Fibroblast of the aortic adventitia (primary cell): Measurements from ENCODE around the gene KCNIP2. TPM values are rescaled to one million over a fixed set of nuclear protein-coding genes. Genes with fewer than 3 reads are reported as not detected.
A peak's percentile ranks its signal among the peaks of the same experiment; 100 is the strongest.

ENCODE experiments used
- DNase-seq: peaks from one replicate; pipeline ENCODE4 v3.0.0-alpha.2; 2010; ENCODE audit warnings: low read depth
- H3K4me3 ChIP-seq: 2 replicates; pipeline ENCODE4 v1.5.1; 2011; ENCODE audit warnings: low read depth, mild to moderate bottlenecking, control low read depth, low read length, moderate library complexity
- total RNA-seq: library from RNA; depleted of rRNA; stranded (reverse); fragments of >200 nt; gene quantifications from 2 replicates; pipeline ENCODE4 v1.2.3, GENCODE V29; 2012; ENCODE audit warnings: low replicate concordance
- TF ChIP-seq, protein P1 (sequence below): IDR thresholded peaks from 2 replicates; pipeline ENCODE4 v1.5.1; 2011; ENCODE audit warnings: mild to moderate bottlenecking, low read length, control low read depth, inconsistent platforms; ENCODE audit not compliant: insufficient read depth

The KCNIP2 gene
- total RNA-seq, 1 donor: 1.2 TPM

DNA sequence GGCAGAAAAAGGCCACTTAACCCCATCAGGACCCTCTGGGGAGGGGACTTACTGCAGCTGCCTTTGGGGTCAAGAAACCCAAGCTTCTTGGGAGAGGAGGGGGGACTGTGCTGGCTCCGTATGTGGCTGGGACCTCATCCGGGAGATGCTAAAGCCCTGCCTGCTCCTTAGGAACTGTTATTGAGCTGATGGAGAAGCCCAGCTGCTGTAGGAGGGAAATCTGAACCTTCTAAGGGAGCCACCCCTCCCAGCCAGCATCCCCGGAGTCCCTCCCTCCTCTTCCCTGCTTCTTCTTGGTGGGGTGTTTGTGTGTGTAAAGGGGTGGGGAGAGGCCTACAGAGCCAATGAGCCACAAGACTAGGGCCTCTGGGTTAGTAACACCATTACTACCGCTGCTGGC lies 8.2 kb downstream of the KCNIP2 start:
- TF ChIP-seq, protein P1, sequence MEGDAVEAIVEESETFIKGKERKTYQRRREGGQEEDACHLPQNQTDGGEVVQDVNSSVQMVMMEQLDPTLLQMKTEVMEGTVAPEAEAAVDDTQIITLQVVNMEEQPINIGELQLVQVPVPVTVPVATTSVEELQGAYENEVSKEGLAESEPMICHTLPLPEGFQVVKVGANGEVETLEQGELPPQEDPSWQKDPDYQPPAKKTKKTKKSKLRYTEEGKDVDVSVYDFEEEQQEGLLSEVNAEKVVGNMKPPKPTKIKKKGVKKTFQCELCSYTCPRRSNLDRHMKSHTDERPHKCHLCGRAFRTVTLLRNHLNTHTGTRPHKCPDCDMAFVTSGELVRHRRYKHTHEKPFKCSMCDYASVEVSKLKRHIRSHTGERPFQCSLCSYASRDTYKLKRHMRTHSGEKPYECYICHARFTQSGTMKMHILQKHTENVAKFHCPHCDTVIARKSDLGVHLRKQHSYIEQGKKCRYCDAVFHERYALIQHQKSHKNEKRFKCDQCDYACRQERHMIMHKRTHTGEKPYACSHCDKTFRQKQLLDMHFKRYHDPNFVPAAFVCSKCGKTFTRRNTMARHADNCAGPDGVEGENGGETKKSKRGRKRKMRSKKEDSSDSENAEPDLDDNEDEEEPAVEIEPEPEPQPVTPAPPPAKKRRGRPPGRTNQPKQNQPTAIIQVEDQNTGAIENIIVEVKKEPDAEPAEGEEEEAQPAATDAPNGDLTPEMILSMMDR: no peak
- H3K4me3 ChIP-seq: no peak overlapping the region
- DNase-seq: no peak

DNA sequence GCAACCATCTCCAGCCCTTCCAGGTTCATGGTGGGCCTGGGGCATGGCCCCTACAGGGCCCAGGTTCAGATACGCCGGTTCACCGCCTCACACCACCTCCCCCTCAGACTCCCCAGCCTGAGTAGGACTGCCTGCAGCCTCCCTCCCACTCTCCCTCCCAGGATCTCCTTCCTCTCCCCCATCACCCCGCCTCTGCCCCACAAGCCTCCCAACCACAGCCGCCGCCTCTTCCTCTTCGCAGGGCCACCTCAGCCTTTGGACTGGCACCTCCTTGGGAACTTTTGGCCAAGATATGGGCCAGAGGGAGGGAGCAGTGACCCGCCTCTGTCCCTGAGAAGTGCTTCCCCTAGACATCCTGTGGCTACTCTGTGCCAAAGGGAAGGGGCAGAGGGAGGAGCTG lies 9.3 kb downstream of the KCNIP2 start:
- TF ChIP-seq, protein P1: no peak
- no peak overlapping the region for H3K4me3 ChIP-seq
- no peak for DNase-seq

DNA sequence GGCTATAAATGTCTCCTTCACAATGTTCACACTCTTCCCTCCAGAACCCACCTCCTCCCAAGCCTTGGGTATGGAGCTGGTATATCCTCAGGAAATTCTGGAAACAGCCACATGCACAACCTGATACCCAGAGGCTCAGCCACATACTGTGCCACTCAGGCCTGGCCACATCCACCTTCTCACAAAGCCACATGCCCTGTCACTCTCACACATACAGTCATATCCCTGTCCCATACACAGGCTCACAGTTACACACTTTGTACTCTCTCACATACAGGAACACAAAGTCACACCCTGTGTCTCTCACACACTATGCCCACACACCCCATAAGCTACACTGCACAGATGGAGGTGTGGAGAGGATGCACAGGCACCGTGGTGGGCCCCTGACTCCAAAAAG lies 10.1 kb downstream of the KCNIP2 start:
- TF ChIP-seq, protein P1: no peak
- no peak for DNase-seq
- no peak overlapping the region for H3K4me3 ChIP-seq

DNA sequence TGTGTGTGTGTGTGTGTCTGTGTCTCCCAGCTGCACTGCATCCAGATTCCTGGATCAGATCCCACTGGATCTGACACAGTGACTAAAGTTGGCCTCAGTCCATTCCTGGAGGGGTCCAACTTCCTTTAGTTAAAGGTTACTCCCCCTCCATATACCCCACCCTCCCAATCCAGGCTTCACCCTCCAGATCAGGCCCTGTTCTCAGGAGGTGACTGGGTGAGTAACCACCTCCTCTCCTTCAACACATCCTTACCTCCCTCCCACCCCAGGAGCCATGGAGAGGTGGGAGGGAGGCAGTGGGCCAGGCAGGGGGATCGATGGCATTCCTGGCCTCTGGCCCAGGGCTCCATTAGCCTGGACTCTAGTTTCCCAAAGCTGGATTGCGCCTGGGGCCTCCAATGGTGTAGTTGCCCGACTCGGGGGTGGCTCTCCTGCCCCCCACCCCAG lies 11.3 kb downstream of the KCNIP2 start:
- no peak for DNase-seq
- TF ChIP-seq, protein P1: no peak
- H3K4me3 ChIP-seq: no peak overlapping the region

DNA sequence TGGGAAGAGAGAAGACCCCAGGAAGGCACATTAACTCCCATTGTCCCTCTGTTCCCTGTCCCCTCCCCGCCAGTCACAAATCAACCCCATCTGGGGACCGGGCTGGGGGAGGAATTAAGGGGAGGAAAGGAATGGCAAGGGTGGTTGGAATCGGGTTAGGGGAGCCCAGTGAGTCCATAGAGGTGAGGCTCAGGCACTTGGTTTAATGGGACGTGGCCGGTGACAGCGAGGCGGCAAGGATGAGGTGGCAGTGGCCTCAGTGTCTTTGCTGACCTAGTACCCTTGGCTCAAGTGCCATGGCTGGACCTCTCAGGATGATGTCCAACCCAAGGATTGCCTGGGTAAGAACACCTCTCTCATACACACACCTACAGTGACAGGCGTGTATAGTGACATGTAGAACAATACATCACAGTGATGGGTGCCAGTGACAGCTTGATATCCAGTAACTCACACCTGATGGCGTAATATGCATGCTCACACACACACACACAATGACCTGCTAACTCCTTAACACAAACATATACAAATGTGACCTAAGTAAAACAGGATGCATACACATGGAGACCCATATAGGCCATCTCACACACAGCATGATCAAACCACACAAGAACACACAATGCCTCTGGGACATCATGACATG lies 12.3 kb downstream of the KCNIP2 start:
- peak overlapping the region; percentile 55 for H3K4me3 ChIP-seq
- TF ChIP-seq, protein P1: no peak
- DNase-seq: no peak

DNA sequence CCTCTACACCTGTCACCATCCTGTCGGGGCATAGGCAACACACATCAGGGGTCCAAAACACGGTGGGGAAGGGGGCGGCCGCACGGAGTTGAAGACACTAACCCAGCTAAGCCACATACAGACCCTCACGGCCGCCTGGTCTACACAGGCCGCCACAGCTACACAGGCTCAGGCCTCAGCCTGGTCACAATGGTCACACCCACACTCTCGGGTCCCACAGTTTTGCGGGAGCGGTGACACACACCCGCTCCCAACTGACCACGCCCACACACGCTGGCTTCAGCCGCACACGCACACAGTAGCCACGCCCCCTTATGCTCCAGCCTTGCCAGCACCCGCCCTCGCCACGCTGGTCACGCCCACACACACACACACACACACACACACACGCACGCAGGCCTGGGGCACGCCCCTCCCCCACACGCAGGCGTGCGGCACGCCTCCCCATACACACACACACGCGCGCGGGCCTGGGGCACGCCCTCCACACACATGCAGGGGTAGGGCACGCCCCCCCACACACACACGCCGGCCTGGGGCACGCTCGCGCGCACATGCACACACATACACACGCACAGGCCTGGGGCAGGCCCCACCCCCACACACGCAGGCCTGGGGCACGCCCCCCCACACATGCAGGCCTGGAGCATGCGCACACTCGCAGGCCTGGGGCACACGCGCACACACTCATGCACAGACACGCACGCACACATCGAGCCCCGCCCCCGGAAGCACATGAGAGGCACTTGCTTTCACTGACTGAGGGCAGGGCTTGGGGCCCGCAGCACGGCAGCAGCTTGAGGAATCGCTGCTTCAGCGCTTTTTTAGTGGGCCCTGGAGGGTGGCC lies 13.1 kb downstream of the KCNIP2 start:
- TF ChIP-seq, protein P1: no peak
- peak; percentile 88 for DNase-seq
- peak overlapping the region; percentile 55 for H3K4me3 ChIP-seq
